GM12878 (cell line): ENCODE data around the gene BRCA1. TPM values are rescaled to one million over a fixed set of nuclear protein-coding genes. Genes with fewer than 3 reads are reported as not detected.

Source experiments
- CBFB ChIP-seq: IDR thresholded peaks from 2 replicates; pipeline ENCODE4 v1.6.1; 2016; ENCODE audit warnings: antibody characterized with exemption, low read depth
- CEBPB ChIP-seq, 2 experiments: fragments of 150-350 bp in 1 of 2; IDR thresholded peaks; 2 replicates each; pipeline ENCODE4 v1.6.1; 2012 to 2014; ENCODE audit warnings: low read depth in 2 of 2, low read length in 2 of 2, borderline replicate concordance in 1 of 2, inconsistent platforms in 1 of 2
- CTCF ChIP-seq, 3 experiments: IDR thresholded peaks in 2 of 3; conservative IDR thresholded peaks in 1 of 3; 2 replicates each; pipeline ENCODE4 v1.5.1; 2011; ENCODE audit warnings: low read depth in 3 of 3, low read length in 3 of 3, mild to moderate bottlenecking in 3 of 3, control low read depth in 2 of 3, moderate library complexity in 2 of 3, inconsistent platforms in 1 of 3, mixed read lengths in 1 of 3; ENCODE audit not compliant: control insufficient read depth in 2 of 3, insufficient read depth in 1 of 3; ENCODE audit errors: extremely low read depth in 1 of 3
- EGR1 ChIP-seq, 2 experiments: IDR thresholded peaks; 1 replicate in 1 of 2; 2 replicates in 1 of 2; pipeline ENCODE4 v1.6.1; 2011 to 2012; ENCODE audit warnings: low read depth in 2 of 2, low read length in 2 of 2, borderline replicate concordance in 1 of 2, mild to moderate bottlenecking in 1 of 2, moderate library complexity in 1 of 2
- GATAD2B ChIP-seq: fragments of 450-650 bp; conservative IDR thresholded peaks from 2 replicates; pipeline ENCODE4 v1.6.1; 2017; ENCODE audit warnings: low read depth, mild to moderate bottlenecking, moderate library complexity
- LARP7 ChIP-seq: fragments of 450-650 bp; IDR thresholded peaks from 2 replicates; pipeline ENCODE4 v1.6.1; 2017; ENCODE audit warnings: mild to moderate bottlenecking
- MTA3 ChIP-seq: IDR thresholded peaks from 2 replicates; pipeline ENCODE4 v1.6.1; 2012; ENCODE audit warnings: low read length, inconsistent platforms, borderline replicate concordance
- NR2C1 ChIP-seq: fragments of 450-650 bp; IDR thresholded peaks from 2 replicates; pipeline ENCODE4 v1.6.1; 2017; ENCODE audit warnings: antibody characterized with exemption, mild to moderate bottlenecking, moderate library complexity
- PKNOX1 ChIP-seq: fragments of 450-650 bp; IDR thresholded peaks from 2 replicates; pipeline ENCODE4 v1.6.1; 2016; ENCODE audit warnings: mild to moderate bottlenecking
- POU2F2 ChIP-seq: IDR thresholded peaks from 3 replicates; pipeline ENCODE4 v1.6.1; 2011; ENCODE audit warnings: low read depth, mild to moderate bottlenecking, low read length, borderline replicate concordance
- PRDM15 ChIP-seq: fragments of 450-650 bp; formaldehyde crosslinking; IDR thresholded peaks from 2 replicates; pipeline ENCODE4 v1.4.0; 2020; ENCODE audit warnings: mild to moderate bottlenecking, moderate library complexity
- SMAD1 ChIP-seq: fragments of 450-650 bp; IDR thresholded peaks from 2 replicates; pipeline ENCODE4 v1.6.1; 2018; ENCODE audit warnings: mild to moderate bottlenecking, low read depth; ENCODE audit not compliant: partially characterized antibody
- SPI1 ChIP-seq: IDR thresholded peaks from 2 replicates; pipeline ENCODE4 v1.6.1; 2011; ENCODE audit warnings: low read depth, mild to moderate bottlenecking, low read length, moderate library complexity, borderline replicate concordance; ENCODE audit not compliant: insufficient read depth
- ZBED1 ChIP-seq: IDR thresholded peaks from 2 replicates; pipeline ENCODE4 v1.6.1; 2016; ENCODE audit warnings: borderline replicate concordance
- ZBTB4 ChIP-seq: fragments of 450-650 bp; formaldehyde crosslinking; IDR thresholded peaks from 2 replicates; pipeline ENCODE4 v1.4.0; 2022; ENCODE audit warnings: mild to moderate bottlenecking, moderate library complexity
- ZNF622 ChIP-seq: fragments of 450-650 bp; IDR thresholded peaks from 2 replicates; pipeline ENCODE4 v1.6.1; 2017; ENCODE audit warnings: mild to moderate bottlenecking, inconsistent platforms
- polyA plus RNA-seq, 11 experiments: library from polyadenylated mRNA; depleted of rRNA in 4 of 11; unstranded in 6 of 11; stranded (reverse) in 5 of 11; fragments of >200 nt; fragmentation: Nextera tagmentation in 4 of 11; fragmentation: Illumina TruSeq in 1 of 11; extraction: Ambion mirVana in 4 of 11; extraction: Trizol in 1 of 11; gene quantifications; 1 replicate in 1 of 11; 2 replicates in 10 of 11; pipeline versions ENCODE4 v1.2.1 to v1.2.3, GENCODE V29; 2011 to 2016; ENCODE audit warnings: inconsistent platforms in 2 of 11, missing spikeins in 2 of 11, low read depth in 1 of 11
- total RNA-seq, 4 experiments: library from RNA; depleted of rRNA in 3 of 4; stranded (reverse); fragments of >200 nt in 3 of 4; fragmentation: Illumina TruSeq in 1 of 4; extraction: Trizol in 1 of 4; gene quantifications; 2 replicates each; pipeline versions ENCODE4 v1.2.1 to v1.2.3, GENCODE V29; 2013 to 2021

BRCA1 gene
- total and polyA plus RNA-seq, 10 of the 15 experiments (the other 5 are each of a cell fraction or from before 2014, with no cell fraction given): 16.8 to 71.2 (median 44.2) TPM

GRCh38 chr17:43024407-43025289 lies 100.5 kb downstream of the BRCA1 start, which contains the start of gene RND2 (continued):
- TF ChIP-seq CTCF (IDR thresholded peaks at IDR 0.05 in 2 of 3, conservative IDR thresholded peaks at IDR 0.05 in 1 of 3; ENCODE audit: control insufficient read depth in 2 of 3, extremely low read depth in 1 of 3, insufficient read depth in 1 of 3, low read depth in 3 of 3, low read length in 3 of 3) (peak; percentile 70 to 82 (median 71)), PKNOX1 (no peak; the same call in 1 of the 2 replicates), GATAD2B (peak; percentile 55; the same call in 1 of the 2 replicates), MTA3 (no peak), ZBTB4 (no peak), ZBED1 (no peak), ZNF622 (no peak), SMAD1 (no peak), CBFB (no peak), PRDM15 (no peak), LARP7 (peak; percentile 49; the same call in 1 of the 2 replicates), CEBPB (IDR thresholded peaks at IDR 0.05; ENCODE audit: borderline replicate concordance in 1 of 2, low read depth in 2 of 2, low read length in 2 of 2) (no peak), NR2C1 (no peak), SPI1 (no peak), POU2F2 (peak; percentile 22; the same call in 1 of the 3 replicates), EGR1 (IDR thresholded peaks at IDR 0.05; ENCODE audit: borderline replicate concordance in 1 of 2, low read depth in 2 of 2, low read length in 2 of 2) (peak in 1 of 2 experiments; percentile 94; a peak in 2 of 3 replicates)
